Epithelial cell of proximal tubule (primary cell): ENCODE data around the gene PEPD. TPM values are rescaled to one million over a fixed set of nuclear protein-coding genes. Genes with fewer than 3 reads are reported as not detected.

Experiments
- DNase-seq: peaks from one replicate; pipeline ENCODE4 v3.0.0-alpha.2; 2011; ENCODE audit warnings: low read depth
- H3K4me3 ChIP-seq: 2 replicates; pipeline ENCODE4 v1.5.1; 2011; ENCODE audit warnings: low read depth, mild to moderate bottlenecking, low read length
- total RNA-seq: library from RNA; depleted of rRNA; stranded (reverse); fragments of >200 nt; gene quantifications from 2 replicates; pipeline ENCODE4 v1.2.3, GENCODE V29; 2015
- TF ChIP-seq, protein P1 (sequence below): conservative IDR thresholded peaks from 2 replicates; pipeline ENCODE4 v1.5.1; 2012; ENCODE audit warnings: low read depth, mild to moderate bottlenecking, low read length

The PEPD gene
- total RNA-seq, 1 donor from 2014 or later, result 56.7 TPM

DNA sequence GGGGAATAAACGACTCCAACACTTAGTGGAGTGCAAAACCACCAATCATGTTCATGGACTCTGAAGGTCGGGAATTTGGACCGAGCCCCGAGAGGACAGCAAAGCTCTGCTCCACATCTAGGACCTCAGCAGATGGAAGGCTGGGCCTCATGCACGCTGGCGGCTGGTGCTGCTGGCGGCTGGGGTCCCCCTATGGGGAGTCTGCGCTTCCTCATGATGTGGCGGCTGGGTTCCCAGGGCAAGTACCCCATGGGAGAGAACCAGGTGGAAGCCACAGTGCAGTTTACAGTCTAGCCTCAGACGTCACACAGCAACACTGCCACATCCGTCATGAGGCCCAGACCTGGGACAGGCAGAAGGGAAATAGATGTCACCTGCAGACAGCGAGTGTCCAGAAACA lies 13.2 kb downstream of the PEPD start:
- TF ChIP-seq, protein P1, sequence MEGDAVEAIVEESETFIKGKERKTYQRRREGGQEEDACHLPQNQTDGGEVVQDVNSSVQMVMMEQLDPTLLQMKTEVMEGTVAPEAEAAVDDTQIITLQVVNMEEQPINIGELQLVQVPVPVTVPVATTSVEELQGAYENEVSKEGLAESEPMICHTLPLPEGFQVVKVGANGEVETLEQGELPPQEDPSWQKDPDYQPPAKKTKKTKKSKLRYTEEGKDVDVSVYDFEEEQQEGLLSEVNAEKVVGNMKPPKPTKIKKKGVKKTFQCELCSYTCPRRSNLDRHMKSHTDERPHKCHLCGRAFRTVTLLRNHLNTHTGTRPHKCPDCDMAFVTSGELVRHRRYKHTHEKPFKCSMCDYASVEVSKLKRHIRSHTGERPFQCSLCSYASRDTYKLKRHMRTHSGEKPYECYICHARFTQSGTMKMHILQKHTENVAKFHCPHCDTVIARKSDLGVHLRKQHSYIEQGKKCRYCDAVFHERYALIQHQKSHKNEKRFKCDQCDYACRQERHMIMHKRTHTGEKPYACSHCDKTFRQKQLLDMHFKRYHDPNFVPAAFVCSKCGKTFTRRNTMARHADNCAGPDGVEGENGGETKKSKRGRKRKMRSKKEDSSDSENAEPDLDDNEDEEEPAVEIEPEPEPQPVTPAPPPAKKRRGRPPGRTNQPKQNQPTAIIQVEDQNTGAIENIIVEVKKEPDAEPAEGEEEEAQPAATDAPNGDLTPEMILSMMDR, result no peak
- H3K4me3 ChIP-seq, result no peak overlapping the region
- DNase-seq, result no peak

DNA sequence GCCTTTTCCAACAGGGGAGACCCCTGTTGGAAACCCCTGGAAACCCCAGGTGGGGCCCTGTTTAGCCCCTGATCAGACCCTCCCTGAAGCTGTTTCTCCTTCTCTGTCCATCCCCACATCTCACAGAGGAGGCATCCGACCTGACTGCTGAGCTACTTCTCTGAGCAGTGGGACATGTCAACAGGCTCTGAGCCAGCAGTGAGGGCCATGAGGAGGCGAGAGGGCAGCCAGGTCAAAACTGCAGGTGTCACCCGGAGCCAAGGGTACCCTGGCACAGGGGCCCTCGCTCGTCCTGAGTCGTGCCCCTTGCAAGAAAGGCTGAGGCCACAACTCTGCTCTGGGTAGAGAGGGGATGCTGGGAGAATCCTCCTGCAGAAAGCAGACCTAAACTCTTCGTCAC lies 13.6 kb downstream of the PEPD start:
- H3K4me3 ChIP-seq, result no peak overlapping the region
- TF ChIP-seq, protein P1, result no peak
- DNase-seq, result no peak

DNA sequence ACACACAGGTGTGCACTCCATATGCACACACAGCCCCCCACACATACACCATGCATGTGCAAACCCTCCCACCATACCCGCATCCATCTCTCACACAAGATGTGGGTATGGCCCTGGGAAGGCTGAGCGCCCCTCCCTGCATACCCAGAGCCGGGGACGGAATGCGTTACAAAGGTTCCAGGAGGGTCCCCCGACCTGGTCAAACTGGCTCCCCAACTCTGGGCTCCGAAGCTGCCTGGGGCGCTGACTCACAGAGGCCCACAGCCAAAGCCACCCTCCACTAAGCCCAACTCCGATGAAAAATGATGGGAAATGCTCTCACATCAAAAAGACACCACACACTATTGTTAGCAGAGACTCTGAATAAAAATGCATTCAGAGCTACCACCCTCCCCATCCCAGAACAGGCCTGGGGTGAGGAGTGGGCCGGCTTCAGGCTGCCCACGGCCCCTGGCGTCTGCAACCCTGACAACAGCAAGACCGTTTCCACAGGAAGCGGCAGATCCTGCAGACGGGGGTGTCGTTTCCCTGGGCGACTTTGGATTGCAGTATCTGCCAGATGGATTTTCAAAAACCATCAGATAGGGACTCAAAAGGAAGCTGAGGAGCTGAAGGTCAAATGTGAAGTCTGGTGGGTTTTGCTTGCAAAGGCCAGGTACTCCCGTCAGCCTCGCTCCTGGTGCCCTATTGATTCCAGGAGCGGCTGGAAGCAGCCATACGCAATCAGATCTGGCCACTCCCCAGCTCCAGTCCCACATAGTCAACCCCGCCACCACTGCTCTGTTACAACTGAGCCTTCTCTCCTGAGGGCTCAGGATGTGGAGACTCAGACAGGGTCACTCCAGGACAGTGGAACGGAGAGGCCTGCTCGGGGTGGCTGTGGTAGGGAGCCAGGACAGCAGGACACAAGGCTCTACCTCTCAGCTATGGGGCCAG lies 14.3 kb downstream of the PEPD start:
- TF ChIP-seq, protein P1, result no peak
- H3K4me3 ChIP-seq, result no peak overlapping the region
- no peak for DNase-seq

DNA sequence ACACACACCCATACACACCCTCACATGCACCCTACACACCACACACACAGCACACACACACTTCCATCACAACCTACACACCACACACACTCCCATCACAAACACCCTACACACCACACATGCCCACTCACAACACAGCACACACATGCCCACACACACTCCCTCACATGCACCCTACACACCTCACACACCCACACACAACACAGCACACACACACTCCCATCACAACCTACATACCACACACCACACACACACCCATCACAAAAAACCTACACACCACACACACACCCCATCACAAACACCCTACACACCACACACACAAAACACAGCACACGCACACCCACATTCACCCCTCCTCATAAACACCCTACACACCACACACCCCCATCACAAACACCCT lies 15.1 kb downstream of the PEPD start:
- DNase-seq, result no peak
- TF ChIP-seq, protein P1, result no peak
- no peak overlapping the region for H3K4me3 ChIP-seq

DNA sequence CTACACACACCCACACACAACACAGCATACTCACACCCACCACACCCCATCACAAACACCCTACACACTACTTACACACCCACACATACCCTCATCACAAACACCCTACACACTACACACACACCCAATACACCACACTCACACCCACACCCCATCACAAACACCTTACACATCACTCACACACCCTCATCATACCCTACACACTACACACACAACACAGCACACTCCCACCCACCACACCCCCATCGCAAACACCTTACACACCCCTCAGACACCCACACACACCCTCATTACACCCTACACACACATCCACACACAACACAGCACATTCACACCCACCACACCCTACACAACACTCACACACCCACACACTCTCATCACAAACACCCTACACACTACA lies 15.8 kb downstream of the PEPD start:
- DNase-seq, result no peak
- H3K4me3 ChIP-seq, result no peak overlapping the region
- TF ChIP-seq, protein P1, result no peak

DNA sequence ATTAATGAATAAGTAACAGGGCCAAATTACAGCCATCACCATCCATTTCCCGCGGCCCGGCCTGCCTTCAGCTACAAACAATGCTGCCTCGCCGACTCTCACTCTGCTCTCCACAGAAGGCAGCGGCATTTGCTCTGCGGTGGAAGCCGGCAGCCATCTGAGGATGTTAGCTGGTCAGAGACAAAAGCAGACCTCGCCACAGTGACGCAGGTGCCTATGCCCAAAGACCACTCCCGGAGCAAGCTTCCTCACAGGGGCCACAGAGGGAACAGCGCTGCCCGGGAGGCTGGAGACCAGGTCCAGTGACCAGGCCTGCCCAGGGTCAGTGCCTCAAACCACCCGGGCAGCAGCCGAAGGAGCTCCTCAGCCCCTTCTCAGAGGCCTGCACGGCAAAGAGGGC lies 16.4 kb downstream of the PEPD start:
- no peak for DNase-seq
- H3K4me3 ChIP-seq, result no peak overlapping the region
- TF ChIP-seq, protein P1, result no peak

DNA sequence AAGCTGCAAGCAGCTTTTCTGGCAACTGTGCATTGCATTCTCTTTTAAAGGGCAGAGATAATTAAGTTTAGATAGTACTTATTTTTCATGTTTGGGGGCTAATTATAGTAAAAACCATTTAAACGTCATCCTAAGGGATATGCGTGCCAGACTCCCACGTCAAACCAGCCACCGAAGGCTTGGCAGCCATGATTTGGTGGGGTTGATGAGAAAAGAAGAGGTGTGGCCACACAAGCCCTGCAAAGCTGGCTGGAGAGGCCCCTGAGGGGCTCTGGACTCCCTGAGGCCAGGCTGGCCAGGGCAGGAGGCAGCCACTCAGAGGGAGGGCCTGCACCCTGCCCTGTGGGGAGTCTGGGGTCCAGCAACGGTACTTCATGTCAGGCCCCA lies 17.5 kb downstream of the PEPD start:
- DNase-seq, result no peak
- TF ChIP-seq, protein P1, result no peak

More for the DNA sequence above, 17.5 kb downstream of the PEPD start:
- no peak overlapping the region for H3K4me3 ChIP-seq
